PC-3 (cell line): ENCODE measurements around the gene DRGX. TPM values are rescaled to one million over a fixed set of nuclear protein-coding genes. Genes with fewer than 3 reads are reported as not detected.

Experiments used
- ATAC-seq: fragments of 200-7000 bp; cut with Tn5 transposase; 2 replicates; pipeline ENCODE4 v1.9.1; 2020; ENCODE audit warnings: mild to moderate bottlenecking, moderate library complexity
- BruUV-seq: library from RNA; stranded (reverse); fragments of 400-500 nt; replicated peaks from 2 replicates; lab custom pipeline; 2021; lab: Mats Ljungman, UMichigan
- CTCF ChIA-PET: fragments of 300-600 bp; sonication (Branson Sonifier 250); formaldehyde crosslinking; loops from one replicate; lab custom pipeline; 2022; ENCODE audit warnings: antibody characterized with exemption; lab: Charles Lee
- POLR2A ChIA-PET: fragments of 300-600 bp; sonication (Branson Sonifier 250); formaldehyde crosslinking; loops from one replicate; lab custom pipeline; 2022; ENCODE audit warnings: antibody characterized with exemption; ENCODE audit not compliant: unreplicated experiment; lab: Charles Lee
- DNase-seq: peaks from one replicate; pipeline ENCODE4 v3.0.0-alpha.2; 2015
- H2AFZ ChIP-seq: fragments of 300-600 bp; sonication (generic); 2 replicates; pipeline ENCODE4 v1.6.0; 2016; ENCODE audit warnings: antibody characterized with exemption, low read length
- H3F3A ChIP-seq: fragments of 300-600 bp; sonication (generic); one replicate; pipeline ENCODE4 v1.6.0; 2017; ENCODE audit warnings: antibody characterized with exemption, low read length, control low read depth, mild to moderate bottlenecking; ENCODE audit not compliant: unreplicated experiment
- H3K27ac ChIP-seq: fragments of 300-600 bp; sonication (generic); 2 replicates; pipeline ENCODE4 v1.5.1; 2016; ENCODE audit warnings: mild to moderate bottlenecking, low read length
- H3K27me3 ChIP-seq: fragments of 300-600 bp; sonication (generic); 2 replicates; pipeline ENCODE4 v1.6.1; 2016; ENCODE audit warnings: low read length, mixed read lengths
- H3K36me3 ChIP-seq: fragments of 300-600 bp; sonication (generic); 2 replicates; pipeline ENCODE4 v1.6.1; 2016; ENCODE audit warnings: low read depth, mixed run types, low read length, mixed read lengths
- H3K4me1 ChIP-seq: fragments of 300-600 bp; sonication (generic); 2 replicates; pipeline ENCODE4 v1.5.1; 2016; ENCODE audit warnings: low read length; ENCODE audit not compliant: insufficient read depth
- H3K4me2 ChIP-seq: fragments of 300-600 bp; sonication (generic); 2 replicates; pipeline ENCODE4 v1.6.0; 2016; ENCODE audit warnings: low read length
- H3K4me3 ChIP-seq: fragments of 300-600 bp; sonication (generic); 2 replicates; pipeline ENCODE4 v1.5.1; 2016; ENCODE audit warnings: mild to moderate bottlenecking, low read length, mixed read lengths
- H3K79me2 ChIP-seq: fragments of 300-600 bp; sonication (generic); 2 replicates; pipeline ENCODE4 v1.6.1; 2017; ENCODE audit warnings: low read length, mixed read lengths
- H3K9ac ChIP-seq: fragments of 300-600 bp; sonication (generic); 2 replicates; pipeline ENCODE4 v1.6.0; 2016; ENCODE audit warnings: mild to moderate bottlenecking, low read length
- H3K9me2 ChIP-seq: fragments of 300-600 bp; sonication (generic); replicated peaks from 2 replicates; pipeline ENCODE4 v1.6.1; 2016; ENCODE audit warnings: mixed run types, low read length, mixed read lengths
- H3K9me3 ChIP-seq: fragments of 300-600 bp; sonication (generic); 2 replicates; pipeline ENCODE4 v1.6.1; 2016; ENCODE audit warnings: low read length, mixed read lengths
- H4K20me1 ChIP-seq: fragments of 300-600 bp; sonication (generic); 2 replicates; pipeline ENCODE4 v1.6.1; 2016; ENCODE audit warnings: low read length, mixed read lengths
- CTCF ChIP-seq: fragments of 300-600 bp; sonication (generic); conservative IDR thresholded peaks from 2 replicates; pipeline ENCODE4 v1.5.1; 2017; ENCODE audit warnings: antibody characterized with exemption, low read depth, mild to moderate bottlenecking, low read length
- EZH2 ChIP-seq: fragments of 300-600 bp; sonication (generic); IDR thresholded peaks from one replicate; pipeline ENCODE4 v1.6.1; 2017; ENCODE audit warnings: antibody characterized with exemption, mild to moderate bottlenecking, low read length; ENCODE audit not compliant: unreplicated experiment
- EZH2phosphoT487 ChIP-seq: fragments of 300-600 bp; sonication (generic); IDR thresholded peaks from 2 replicates; pipeline ENCODE4 v1.6.1; 2018; ENCODE audit warnings: mild to moderate bottlenecking, antibody characterized with exemption, low read length, borderline replicate concordance
- intact Hi-C: fragments of 100-400 bp; cut with micrococcal nuclease; formaldehyde crosslinking; loops from 2 replicates; pipeline ENCODE4 v1.9.0; 2023
- total RNA-seq: library from RNA; depleted of rRNA; stranded (reverse); fragments of >200 nt; gene quantifications from 2 replicates; pipeline ENCODE4 v1.2.3, GENCODE V29; 2014

DRGX gene
- total RNA-seq, 1 experiment from 2014 or later = 0.33 TPM

- H3K9me2 ChIP-seq = no peaks in the 10 kb centered on the region
- no peak overlapping the region for H2AFZ ChIP-seq
- peaks cover 51% of the 10 kb centered on the region for H3K27me3 ChIP-seq
- H3K36me3 ChIP-seq = no peaks in the 10 kb centered on the region
- DNase-seq (no peak), ATAC-seq (no peak)
- H4K20me1 ChIP-seq = no peaks in the 10 kb centered on the region
- ChIA-PET POLR2A (no interaction called here), CTCF (no interaction called here)
- intact Hi-C loops = no loop called here
- H3K4me1 ChIP-seq = 0 out of 2 replicates have a peak, but pooled peaks cover 6% of the 10 kb centered on the region
- H3F3A ChIP-seq = no peaks in the 10 kb centered on the region
- H3K4me2 ChIP-seq = no peak overlapping the region
- H3K9me3 ChIP-seq = no peaks in the 10 kb centered on the region
- H3K9ac ChIP-seq = no peak overlapping the region
- H3K27ac ChIP-seq = no peak overlapping the region
- H3K4me3 ChIP-seq = no peak overlapping the region
- H3K79me2 ChIP-seq = no peaks in the 10 kb centered on the region
- no TSS peak for BruUV-seq
- TF ChIP-seq EZH2 (no peak), EZH2phosphoT487 (no peak), CTCF (no peak)
These were observed 33.9 kb downstream of the DRGX start for GRCh38 chr10:49361735-49362568.

GRCh38 chr10:49361178-49361554 lies 34.7 kb downstream of the DRGX start:
- TF ChIP-seq CTCF = no peak
- TF ChIP-seq EZH2 = no peak
- TF ChIP-seq EZH2phosphoT487 = no peak
- H3K9ac ChIP-seq = no peak overlapping the region
- intact Hi-C loops = no loop called here
- peaks cover 51% of the 10 kb centered on the region for H3K27me3 ChIP-seq
- H3K4me2 ChIP-seq = no peak overlapping the region
- H3K4me1 ChIP-seq = 0 out of 2 replicates have a peak, but pooled peaks cover 6% of the 10 kb centered on the region
- no peak overlapping the region for H3K27ac ChIP-seq
- H2AFZ ChIP-seq = no peak overlapping the region
- H3K9me3 ChIP-seq = no peaks in the 10 kb centered on the region
- no TSS peak for BruUV-seq
- POLR2A ChIA-PET = no interaction called here
- no peak overlapping the region for H3K4me3 ChIP-seq
- no peaks in the 10 kb centered on the region for H4K20me1 ChIP-seq
- H3F3A ChIP-seq = no peaks in the 10 kb centered on the region
- H3K9me2 ChIP-seq = no peaks in the 10 kb centered on the region
- no peaks in the 10 kb centered on the region for H3K36me3 ChIP-seq
- no peak for DNase-seq
- CTCF ChIA-PET = no interaction called here
- ATAC-seq = no peak
- H3K79me2 ChIP-seq = no peaks in the 10 kb centered on the region
